Measurements from ENCODE around the gene LEO1.

DNA sequence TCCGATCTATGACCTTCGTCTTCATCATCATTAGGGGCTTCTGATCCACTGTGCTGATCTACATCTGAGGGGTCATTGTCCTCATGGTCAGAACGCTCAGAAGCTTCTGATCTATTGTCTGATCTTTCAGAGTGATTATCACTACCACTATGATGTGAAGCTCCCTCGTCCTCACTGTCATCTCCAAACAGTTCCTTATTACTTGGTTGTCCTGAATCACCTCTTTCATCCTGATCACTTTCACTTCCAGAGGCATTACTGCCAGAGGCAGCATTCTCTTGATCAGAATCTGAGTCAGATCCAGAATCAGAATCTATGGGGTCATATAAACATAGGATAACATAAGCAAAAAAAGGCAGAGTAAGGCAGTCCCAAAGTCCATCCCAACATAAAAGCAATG lies 5.4 kb downstream of the LEO1 start:
- no peak for TF ChIP-seq CTCF (IDR thresholded peaks at IDR 0.05)
- TF ChIP-seq POLR2A (IDR thresholded peaks at IDR 0.05; ENCODE audit: low read depth): no peak
- TF ChIP-seq EP300 (IDR thresholded peaks at IDR 0.05): no peak
- TF ChIP-seq POLR2AphosphoS5 (IDR thresholded peaks at IDR 0.05): no peak
